ENCODE measurements around the gene DPPA2. TPM values are rescaled to one million over a fixed set of nuclear protein-coding genes. Genes with fewer than 3 reads are reported as not detected.

The DPPA2 gene
- polyA plus RNA-seq, 1 donor (not counting 4 experiments of a cell fraction or from before 2014, with no cell fraction given), result not detected

Small RNAs within 50 kb of the gene (small RNA-seq; reads per million reads assigned to genes)
- gene AC124945.1 (ENCODE audit: insufficient read length in 3 of 3, low read depth in 3 of 3, low replicate concordance in 1 of 3) (0 reads per million in 3 experiments), gene RF00017 (ENCODE audit: insufficient read length in 3 of 3, low read depth in 3 of 3, low replicate concordance in 1 of 3) (0 reads per million in 3 experiments)

Other genes with a start within 250 kb of the DPPA2 start
- gene MORC1, start 198.4 kb downstream of the DPPA2 start, polyA plus RNA-seq, result not detected in 3 replicates
- not detected in 3 replicates for gene C3orf85, start 179.8 kb downstream of the DPPA2 start, polyA plus RNA-seq
- not detected in 3 replicates for gene DPPA4, start 21.0 kb upstream of the DPPA2 start, polyA plus RNA-seq